OCI-LY1 (cell line): ENCODE results near the gene EPHX1.

Source experiments
- EZH2 ChIP-seq: fragments of 200-600 bp; sonication (generic), shearing (Covaris generic); IDR thresholded peaks from 2 replicates; pipeline ENCODE4 v1.8.0; 2017; ENCODE audit warnings: borderline replicate concordance, mixed run types, mild to moderate bottlenecking, antibody characterized with exemption, low read length, moderate library complexity, mixed read lengths
- TF ChIP-seq, protein P1 (sequence below): fragments of 200-600 bp; sonication (generic), shearing (Covaris generic); IDR thresholded peaks from 2 replicates; pipeline ENCODE4 v1.5.1; 2017; ENCODE audit warnings: mild to moderate bottlenecking, antibody characterized with exemption, low read length, moderate library complexity, mixed read lengths

DNA sequence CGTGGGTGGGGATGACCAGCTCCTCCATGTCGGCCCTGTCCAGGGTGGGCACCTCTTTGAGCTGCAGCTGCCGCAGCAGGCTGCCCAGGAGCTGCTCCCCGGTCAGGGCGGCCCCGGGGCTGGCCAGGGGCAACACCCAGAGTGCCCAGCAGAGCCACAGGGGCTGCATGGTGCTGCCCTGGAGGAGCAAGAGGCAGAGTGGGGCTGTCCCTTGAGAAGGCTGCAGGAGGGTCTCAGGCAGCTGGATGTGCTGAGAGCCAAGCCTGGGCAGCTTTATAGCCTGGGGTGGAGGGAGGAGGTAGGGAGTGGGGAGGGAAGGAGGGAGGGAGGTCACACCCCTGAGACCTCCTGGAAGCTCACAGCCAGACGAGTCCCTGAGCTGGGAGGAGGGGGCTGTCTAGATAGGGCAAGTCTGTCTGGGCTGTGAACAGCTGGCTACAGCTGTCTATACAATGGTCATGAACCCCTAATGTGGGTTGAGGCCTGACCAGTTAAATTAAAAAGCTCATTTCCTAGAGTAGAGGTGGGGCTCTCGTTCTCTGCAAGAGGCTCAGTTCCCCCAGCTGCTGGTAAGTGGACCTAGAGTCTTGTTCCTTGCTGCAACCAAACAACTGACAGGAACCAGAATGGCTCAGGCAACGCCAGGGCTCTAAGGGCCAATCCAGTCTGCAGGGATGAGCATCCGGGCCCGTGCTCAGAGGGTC is 79.1 kb downstream of the EPHX1 start, which contains the start of gene LEFTY1:
- TF ChIP-seq, protein P1, sequence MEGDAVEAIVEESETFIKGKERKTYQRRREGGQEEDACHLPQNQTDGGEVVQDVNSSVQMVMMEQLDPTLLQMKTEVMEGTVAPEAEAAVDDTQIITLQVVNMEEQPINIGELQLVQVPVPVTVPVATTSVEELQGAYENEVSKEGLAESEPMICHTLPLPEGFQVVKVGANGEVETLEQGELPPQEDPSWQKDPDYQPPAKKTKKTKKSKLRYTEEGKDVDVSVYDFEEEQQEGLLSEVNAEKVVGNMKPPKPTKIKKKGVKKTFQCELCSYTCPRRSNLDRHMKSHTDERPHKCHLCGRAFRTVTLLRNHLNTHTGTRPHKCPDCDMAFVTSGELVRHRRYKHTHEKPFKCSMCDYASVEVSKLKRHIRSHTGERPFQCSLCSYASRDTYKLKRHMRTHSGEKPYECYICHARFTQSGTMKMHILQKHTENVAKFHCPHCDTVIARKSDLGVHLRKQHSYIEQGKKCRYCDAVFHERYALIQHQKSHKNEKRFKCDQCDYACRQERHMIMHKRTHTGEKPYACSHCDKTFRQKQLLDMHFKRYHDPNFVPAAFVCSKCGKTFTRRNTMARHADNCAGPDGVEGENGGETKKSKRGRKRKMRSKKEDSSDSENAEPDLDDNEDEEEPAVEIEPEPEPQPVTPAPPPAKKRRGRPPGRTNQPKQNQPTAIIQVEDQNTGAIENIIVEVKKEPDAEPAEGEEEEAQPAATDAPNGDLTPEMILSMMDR: no peak
- no peak for TF ChIP-seq EZH2
